H1 (cell line): ENCODE data around the gene ARMC10.

Source experiments
- BRCA1 ChIP-seq: IDR thresholded peaks from 2 replicates; pipeline ENCODE4 v1.6.1; 2012; ENCODE audit warnings: low read depth, low read length, improper control_type of control experiment
- CTCF ChIP-seq, 3 experiments: IDR thresholded peaks; 1 replicate in 2 of 3; 2 replicates in 1 of 3; pipeline versions ENCODE4 v1.5.1 to v1.6.1; 2011; ENCODE audit warnings: low read length in 3 of 3, mild to moderate bottlenecking in 3 of 3, inconsistent platforms in 2 of 3, low read depth in 1 of 3, moderate library complexity in 1 of 3; ENCODE audit not compliant: insufficient read depth in 1 of 3; ENCODE audit errors: control extremely low read depth in 1 of 3
- EGR1 ChIP-seq: IDR thresholded peaks from 2 replicates; pipeline ENCODE4 v1.6.1; 2011; ENCODE audit warnings: low read depth, low read length, borderline replicate concordance
- MAX ChIP-seq: IDR thresholded peaks from 2 replicates; pipeline ENCODE4 v1.6.1; 2012; ENCODE audit warnings: inconsistent platforms
- POLR2A ChIP-seq, 2 experiments: IDR thresholded peaks; 1 replicate in 1 of 2; 2 replicates in 1 of 2; pipeline ENCODE4 v1.6.1; 2011; ENCODE audit warnings: low read depth in 2 of 2, low read length in 2 of 2, mild to moderate bottlenecking in 2 of 2; ENCODE audit errors: control extremely low read depth in 1 of 2

GRCh38 chr7:103031781-103032180, 43.2 kb upstream of the ARMC10 start:
- no peak for TF ChIP-seq CTCF (IDR thresholded peaks at IDR 0.05; ENCODE audit: control extremely low read depth in 1 of 3, insufficient read depth in 1 of 3, low read depth in 1 of 3, low read length in 3 of 3)
- TF ChIP-seq EGR1: no peak
- no peak for TF ChIP-seq POLR2A (IDR thresholded peaks at IDR 0.05; ENCODE audit: control extremely low read depth in 1 of 2, low read depth in 2 of 2, low read length in 2 of 2)
- no peak for TF ChIP-seq BRCA1
- no peak for TF ChIP-seq MAX
